IMR-90 (cell line): ENCODE measurements around the gene SLC39A2. TPM values are rescaled to one million over a fixed set of nuclear protein-coding genes. Genes with fewer than 3 reads are reported as not detected.

Experiments used
- microRNA-seq, 2 experiments: library from miRNA; stranded (forward) in 1 of 2; unstranded in 1 of 2; fragments of 10-50 nt in 1 of 2; fragments of <30 nt in 1 of 2; gene quantifications in 1 of 2; microRNA quantifications in 1 of 2; one replicate each; pipeline versions ENCODE3 to v1.1.0; 2013 to 2020; ENCODE audit not compliant: insufficient read depth in 1 of 2, insufficient read length in 1 of 2, unreplicated experiment in 1 of 2
- polyA plus RNA-seq, 3 experiments: library from polyadenylated mRNA; depleted of rRNA; stranded (reverse); fragments of >200 nt; gene quantifications; 2 replicates each; pipeline ENCODE4 v1.2.3, GENCODE V29; 2012; ENCODE audit warnings: low replicate concordance in 1 of 3
- small RNA-seq, 5 experiments: library from RNA; depleted of rRNA; stranded (forward); fragments of <200 nt; gene quantifications; one replicate each; pipeline ENCODE3, GENCODE V24; 2012
- total RNA-seq: library from RNA; depleted of rRNA; stranded (reverse); fragments of >200 nt; gene quantifications from 2 replicates; pipeline ENCODE4 v1.2.3, GENCODE V29; 2012; rRNA removed

The SLC39A2 gene
- total and polyA plus RNA-seq, 2 of the 4 experiments (the other 2 are of a cell fraction) = not detected

Small RNA genes within 50 kb of the gene (microRNA-seq; reads per million reads assigned to microRNA genes)
- gene MIR6717 (ENCODE audit: unreplicated experiment) = not detected
- not detected for gene RN7SL189P (ENCODE audit: insufficient read depth, insufficient read length)

Small RNA genes within 50 kb of the gene (small RNA-seq; reads per million reads assigned to genes)
- 0 reads per million in 5 experiments for gene RN7SL189P

Other genes with a start within 250 kb of the SLC39A2 start
- not detected in 2 replicates for gene EDDM3B, start 230.9 kb upstream of the SLC39A2 start, total RNA-seq
- not detected in 2 replicates for gene EDDM3B, start 230.9 kb upstream of the SLC39A2 start, polyA plus RNA-seq (2012; rRNA removed)
- gene RNASE6, start 218.0 kb upstream of the SLC39A2 start, total RNA-seq = not detected in 2 replicates
- not detected in 2 replicates for gene RNASE6, start 218.0 kb upstream of the SLC39A2 start, polyA plus RNA-seq (2012; rRNA removed)
- not detected in 2 replicates for gene RNASE1, start 196.4 kb upstream of the SLC39A2 start, total RNA-seq
- gene RNASE1, start 196.4 kb upstream of the SLC39A2 start, polyA plus RNA-seq (2012; rRNA removed) = not detected in 2 replicates
- not detected in 2 replicates for gene RNASE3, start 107.9 kb upstream of the SLC39A2 start, total RNA-seq
- not detected in 2 replicates for gene RNASE3, start 107.9 kb upstream of the SLC39A2 start, polyA plus RNA-seq (2012; rRNA removed)
- gene RNASE2, start 43.8 kb upstream of the SLC39A2 start, total RNA-seq = not detected in 2 replicates
- gene RNASE2, start 43.8 kb upstream of the SLC39A2 start, polyA plus RNA-seq (2012; rRNA removed) = not detected in 2 replicates
- 25.0 and 32.8 TPM in 2 replicates for gene METTL17, start 9.3 kb upstream of the SLC39A2 start, total RNA-seq
- 62.0 and 69.7 TPM in 2 replicates for gene METTL17, start 9.3 kb upstream of the SLC39A2 start, polyA plus RNA-seq (2012; rRNA removed)
- gene NDRG2, start 25.8 kb downstream of the SLC39A2 start, total RNA-seq = 0.36 and 0.56 TPM in 2 replicates
- gene NDRG2, start 25.8 kb downstream of the SLC39A2 start, polyA plus RNA-seq (2012; rRNA removed) = 1.2 and 1.5 TPM in 2 replicates
- not detected in 2 replicates for gene TPPP2, start 30.9 kb downstream of the SLC39A2 start, total RNA-seq
- not detected in 2 replicates for gene TPPP2, start 30.9 kb downstream of the SLC39A2 start, polyA plus RNA-seq (2012; rRNA removed)
- not detected in 2 replicates for gene RNASE13, start 35.5 kb downstream of the SLC39A2 start, total RNA-seq
- not detected in 2 replicates for gene RNASE13, start 35.5 kb downstream of the SLC39A2 start, polyA plus RNA-seq (2012; rRNA removed)
- not detected in 2 replicates for gene RNASE7, start 43.1 kb downstream of the SLC39A2 start, total RNA-seq
- not detected in 2 replicates for gene RNASE7, start 43.1 kb downstream of the SLC39A2 start, polyA plus RNA-seq (2012; rRNA removed)
- not detected in 2 replicates for gene RNASE8, start 58.5 kb downstream of the SLC39A2 start, total RNA-seq
- gene RNASE8, start 58.5 kb downstream of the SLC39A2 start, polyA plus RNA-seq (2012; rRNA removed) = not detected in 2 replicates
- 16.1 and 18.1 TPM in 2 replicates for gene ARHGEF40, start 71.0 kb downstream of the SLC39A2 start, total RNA-seq
- gene ARHGEF40, start 71.0 kb downstream of the SLC39A2 start, polyA plus RNA-seq (2012; rRNA removed) = 58.4 and 62.8 TPM in 2 replicates
- gene ZNF219, start 99.4 kb downstream of the SLC39A2 start, total RNA-seq = 0.83 and 0.90 TPM in 2 replicates
- 3.8 and 4.6 TPM in 2 replicates for gene ZNF219, start 99.4 kb downstream of the SLC39A2 start, polyA plus RNA-seq (2012; rRNA removed)
- not detected in 2 replicates for gene TMEM253, start 101.8 kb downstream of the SLC39A2 start, total RNA-seq
- 0.07 TPM in 1 of 2 replicates, not detected in the other for gene TMEM253, start 101.8 kb downstream of the SLC39A2 start, polyA plus RNA-seq (2012; rRNA removed)
- not detected in 2 replicates for gene OR5AU1, start 156.8 kb downstream of the SLC39A2 start, total RNA-seq
- gene OR5AU1, start 156.8 kb downstream of the SLC39A2 start, polyA plus RNA-seq (2012; rRNA removed) = not detected in 2 replicates